ENCODE data around the gene ATXN1. TPM values are rescaled to one million over a fixed set of nuclear protein-coding genes. Genes with fewer than 3 reads are reported as not detected.

ATXN1 gene
- total RNA-seq, 1 donor from 2014 or later = 18.4 TPM

- H3K4me3 ChIP-seq (ENCODE audit: low read depth, low read length) = no peak overlapping the region
- no peaks in the 10 kb centered on the region for H3K27me3 ChIP-seq (ENCODE audit: control insufficient read depth, insufficient read depth, low read length)
- no peak for TF ChIP-seq CTCF (IDR thresholded peaks at IDR 0.05; ENCODE audit: insufficient read depth, low read length, severe bottlenecking)
- FAIRE-seq (no peak), DNase-seq (ENCODE audit: low read depth) (no peak)
- peaks cover 3% of the 10 kb centered on the region for H3K36me3 ChIP-seq (ENCODE audit: control insufficient read depth, insufficient read depth, low read length)
These were observed 43.9 kb downstream of the ATXN1 start for GRCh38 chr6:16717275-16717942.

- no peak for FAIRE-seq
- Histone ChIP-seq H3K36me3 (ENCODE audit: control insufficient read depth, insufficient read depth, low read length) (peaks cover 3% of the 10 kb centered on the region), H3K4me3 (ENCODE audit: low read depth, low read length) (no peak overlapping the region), H3K27me3 (ENCODE audit: control insufficient read depth, insufficient read depth, low read length) (no peaks in the 10 kb centered on the region)
- DNase-seq (ENCODE audit: low read depth) = no peak
- no peak for TF ChIP-seq CTCF (IDR thresholded peaks at IDR 0.05; ENCODE audit: insufficient read depth, low read length, severe bottlenecking)
These were observed 44.9 kb downstream of the ATXN1 start for GRCh38 chr6:16716321-16716858.

GRCh38 chr6:16713597-16713996, 47.7 kb downstream of the ATXN1 start:
- TF ChIP-seq CTCF (IDR thresholded peaks at IDR 0.05; ENCODE audit: insufficient read depth, low read length, severe bottlenecking) = no peak
- no peak for FAIRE-seq
- Histone ChIP-seq H3K27me3 (ENCODE audit: control insufficient read depth, insufficient read depth, low read length) (no peaks in the 10 kb centered on the region), H3K4me3 (ENCODE audit: low read depth, low read length) (no peak overlapping the region), H3K36me3 (ENCODE audit: control insufficient read depth, insufficient read depth, low read length) (peaks cover 3% of the 10 kb centered on the region)
- DNase-seq (ENCODE audit: low read depth) = no peak

GRCh38 chr6:16712931-16713484, 48.3 kb downstream of the ATXN1 start:
- H3K4me3 ChIP-seq (ENCODE audit: low read depth, low read length) = no peak overlapping the region
- H3K27me3 ChIP-seq (ENCODE audit: control insufficient read depth, insufficient read depth, low read length) = no peaks in the 10 kb centered on the region
- peaks cover 3% of the 10 kb centered on the region for H3K36me3 ChIP-seq (ENCODE audit: control insufficient read depth, insufficient read depth, low read length)
- TF ChIP-seq CTCF (IDR thresholded peaks at IDR 0.05; ENCODE audit: insufficient read depth, low read length, severe bottlenecking) = peak; percentile 24
- FAIRE-seq (peak; percentile 28), DNase-seq (ENCODE audit: low read depth) (peak; percentile 97)

- H3K4me3 ChIP-seq (ENCODE audit: low read depth, low read length) = no peak overlapping the region
- FAIRE-seq (no peak), DNase-seq (ENCODE audit: low read depth) (no peak)
- no peaks in the 10 kb centered on the region for H3K27me3 ChIP-seq (ENCODE audit: control insufficient read depth, insufficient read depth, low read length)
- TF ChIP-seq CTCF (IDR thresholded peaks at IDR 0.05; ENCODE audit: insufficient read depth, low read length, severe bottlenecking) = no peak
- H3K36me3 ChIP-seq (ENCODE audit: control insufficient read depth, insufficient read depth, low read length) = no peaks in the 10 kb centered on the region
These were observed 48.9 kb downstream of the ATXN1 start for GRCh38 chr6:16712255-16712930.
